ENCODE measurements around the gene MXRA7. TPM values are rescaled to one million over a fixed set of nuclear protein-coding genes. Genes with fewer than 3 reads are reported as not detected.
A peak's percentile ranks its signal among the peaks of the same experiment; 100 is the strongest.

The MXRA7 gene
- 100 to 1,000 TPM in 1 of 4 donors, 10 to 100 TPM in 3; 11.0 to 116 (median 39.2) TPM for total RNA-seq

GRCh38 chr17:76710863-76711611 lies at the start of gene MXRA7:
TSS of gene MXRA7 (minus strand) at chr17:76710965. CDS start at chr17:76710946, 19 bp downstream.
- intact Hi-C loops (cut with DNase I): no loop called here
- Histone ChIP-seq H3K27ac (peak within 1 kb of the TSS; percentile 75 to 93 (median 90)), H3K4me3 (peak within 1 kb of the TSS; percentile 33 to 75 (median 66)), H3K27me3 (no peaks in the 10 kb centered on the region), H3K4me1 (peaks cover 29 to 65% (median 39%) of the 10 kb centered on the region in 3 donors), H3K9me3 (no peaks in the 10 kb centered on the region), H3K36me3 (peaks cover 0 to 30% (median 0%) of the 10 kb centered on the region in 3 donors)
- no peak for TF ChIP-seq CTCF (IDR thresholded peaks at IDR 0.05)
- TF ChIP-seq POLR2A (IDR thresholded peaks at IDR 0.05): no peak
- 11 to 22% methylated on average over 7 to 8 of the region's 56 CpGs for WGBS, 2 donors
- no peak for DNase-seq

GRCh38 chr17:76758570-76758969 lies 47.8 kb upstream of the MXRA7 start:
- TF ChIP-seq POLR2A (IDR thresholded peaks at IDR 0.05): no peak
- TF ChIP-seq CTCF (IDR thresholded peaks at IDR 0.05): no peak
- Histone ChIP-seq H3K27me3 (no peaks in the 10 kb centered on the region), H3K4me1 (peaks cover 0 to 12% (median 6%) of the 10 kb centered on the region in 3 donors), H3K27ac (no peak overlapping the region), H3K36me3 (peaks cover 0 to 66% (median 6%) of the 10 kb centered on the region in 3 donors), H3K4me3 (no peak overlapping the region), H3K9me3 (no peaks in the 10 kb centered on the region)
- no peak for DNase-seq
- 95 to 97% methylated on average over 3 of the region's 3 CpGs for WGBS, 2 donors
- intact Hi-C loops (cut with DNase I): no loop called here

- 91 to 96% methylated on average over 5 of the region's 5 CpGs for WGBS, 2 donors
- no peak for DNase-seq
- no peak for TF ChIP-seq POLR2A (IDR thresholded peaks at IDR 0.05)
- no peak for TF ChIP-seq CTCF (IDR thresholded peaks at IDR 0.05)
- no peaks in the 10 kb centered on the region for H3K9me3 ChIP-seq
- H3K4me1 ChIP-seq: peaks cover 0 to 25% (median 6%) of the 10 kb centered on the region in 3 donors
- H3K27ac ChIP-seq: no peak overlapping the region
- H3K27me3 ChIP-seq: no peaks in the 10 kb centered on the region
- intact Hi-C loops (cut with DNase I): no loop called here
- peaks cover 0 to 66% (median 6%) of the 10 kb centered on the region in 3 donors for H3K36me3 ChIP-seq
- H3K4me3 ChIP-seq: no peak overlapping the region
These were observed 46.5 kb upstream of the MXRA7 start for GRCh38 chr17:76757256-76757655.

- Histone ChIP-seq H3K9me3 (no peaks in the 10 kb centered on the region), H3K4me1 (peaks cover 0 to 25% (median 6%) of the 10 kb centered on the region in 3 donors), H3K4me3 (no peak overlapping the region), H3K36me3 (peaks cover 0 to 68% (median 6%) of the 10 kb centered on the region in 3 donors), H3K27ac (no peak overlapping the region), H3K27me3 (no peaks in the 10 kb centered on the region)
- no peak for DNase-seq
- 88 to 100% methylated on average over 2 of the region's 2 CpGs for WGBS, 2 donors
- TF ChIP-seq CTCF (IDR thresholded peaks at IDR 0.05) (no peak), POLR2A (IDR thresholded peaks at IDR 0.05) (no peak)
- intact Hi-C loops (cut with DNase I): no loop called here
These were observed 44.5 kb upstream of the MXRA7 start for GRCh38 chr17:76755285-76755684.
